Activated T-cell treated with anti-CD3 and anti-CD28 coated beads for 4 hours (primary cell): ENCODE data around the gene LRRN1.

Experiments
- DNase-seq: peaks from one replicate; pipeline ENCODE4 v3.0.0-alpha.2; 2020

The LRRN1 gene

DNA sequence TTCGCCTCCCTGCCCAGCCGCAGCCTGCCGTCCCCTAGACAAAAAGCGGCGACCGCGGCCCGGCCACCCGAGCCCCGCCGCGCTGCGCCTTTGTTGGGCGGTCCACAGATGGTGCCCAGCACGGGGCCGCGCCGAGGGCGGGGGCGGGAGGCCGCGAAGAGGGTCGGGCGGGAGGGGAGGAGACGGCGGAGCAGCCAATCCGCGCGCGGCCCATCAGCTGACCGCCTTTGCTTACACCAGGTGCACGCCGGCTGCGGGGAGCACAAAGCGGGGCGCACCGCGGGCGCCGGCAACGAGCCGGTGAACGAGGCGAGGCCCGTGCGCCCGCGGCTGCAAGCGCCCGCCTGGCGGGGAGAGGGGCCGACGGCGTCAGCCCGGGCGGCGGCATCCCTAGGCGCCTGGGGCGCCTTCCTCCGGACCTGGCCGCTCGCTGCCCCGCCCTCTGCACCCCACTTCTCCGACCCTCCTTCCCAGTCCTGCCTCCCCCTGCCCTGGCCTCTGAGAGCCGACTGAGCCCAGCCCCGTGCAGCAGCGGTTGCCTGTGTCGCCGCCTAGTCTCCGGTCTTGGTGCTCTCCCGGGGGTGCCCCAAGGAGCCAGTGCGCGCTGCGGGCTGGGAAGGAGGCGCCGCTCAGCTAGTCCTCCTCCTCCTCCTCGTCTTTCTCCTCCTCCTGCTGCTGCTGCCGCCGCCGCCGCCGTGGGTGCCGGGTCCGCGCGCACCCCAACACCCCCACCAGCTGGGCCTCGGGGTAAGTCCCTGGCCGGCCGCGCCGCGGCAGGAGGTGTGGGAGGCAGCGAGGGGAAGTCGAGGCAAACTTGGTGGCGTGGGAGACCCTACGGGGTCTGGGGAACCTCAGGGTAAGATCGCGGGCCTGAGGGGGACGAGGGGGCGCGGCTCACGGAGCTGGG, at the start of gene LRRN1:
TSS of gene LRRN1 (plus strand) at position 259 of the 907 bp plus-strand sequence. CDS start 45,211 bp downstream, outside the sequence.
- no peak for DNase-seq

DNA sequence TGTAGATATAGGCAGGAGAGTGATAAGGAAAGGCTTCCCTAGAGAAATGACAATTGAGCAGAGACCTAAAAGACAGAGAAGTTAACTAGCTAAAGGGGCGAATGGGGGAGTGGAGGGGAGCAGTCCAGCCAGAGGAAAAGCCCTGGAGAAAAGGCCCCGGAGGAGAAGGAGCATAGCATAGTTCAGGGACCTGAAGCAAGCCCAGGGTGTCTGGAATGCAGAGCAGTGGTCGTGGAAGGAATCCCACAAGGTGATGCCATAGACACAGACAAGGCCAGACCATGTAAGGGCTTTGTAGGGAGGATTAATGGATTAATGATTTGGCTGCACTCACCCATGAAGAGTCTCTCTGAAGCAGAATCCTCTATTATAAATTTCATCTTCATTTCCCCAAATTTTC, 45.8 kb upstream of the LRRN1 start:
- DNase-seq: no peak

DNA sequence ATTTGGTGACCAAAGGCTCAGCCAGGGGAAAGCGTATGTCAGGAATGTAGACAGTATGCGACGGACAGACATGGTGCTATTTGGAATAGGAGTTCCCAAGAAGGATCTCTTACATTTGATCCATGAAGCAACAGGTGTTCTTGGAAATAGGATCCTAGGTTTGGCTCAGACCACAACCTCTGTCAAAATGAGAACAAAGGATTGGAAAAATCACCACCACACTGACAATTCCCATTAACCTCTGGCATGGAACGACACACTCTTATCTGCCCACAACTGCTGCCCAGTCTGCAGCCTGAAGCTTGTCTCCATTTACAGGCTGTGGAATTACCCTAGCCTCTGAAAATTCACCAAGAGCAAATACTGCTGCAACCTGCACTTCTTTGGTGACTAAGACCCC, 33.6 kb upstream of the LRRN1 start:
- no peak for DNase-seq

DNA sequence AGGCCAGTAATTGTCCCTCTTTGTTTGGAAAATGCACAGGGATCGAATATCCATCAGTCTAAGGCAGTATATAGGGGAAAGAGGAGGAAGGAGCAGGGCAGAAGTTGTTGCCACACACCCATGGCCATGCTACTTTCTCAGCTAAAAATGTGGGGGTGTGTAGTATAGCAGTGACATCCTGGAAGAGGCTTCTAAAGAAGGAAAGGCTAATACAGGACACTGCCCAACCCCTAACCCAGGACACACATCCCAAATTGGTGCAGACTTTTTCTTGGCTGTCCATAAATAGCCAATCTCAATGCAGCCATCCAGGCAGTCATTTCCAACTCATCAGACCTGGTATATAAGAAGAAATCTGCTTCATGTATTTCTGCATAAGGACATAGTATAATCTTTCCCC, 33.1 kb upstream of the LRRN1 start:
- no peak for DNase-seq

DNA sequence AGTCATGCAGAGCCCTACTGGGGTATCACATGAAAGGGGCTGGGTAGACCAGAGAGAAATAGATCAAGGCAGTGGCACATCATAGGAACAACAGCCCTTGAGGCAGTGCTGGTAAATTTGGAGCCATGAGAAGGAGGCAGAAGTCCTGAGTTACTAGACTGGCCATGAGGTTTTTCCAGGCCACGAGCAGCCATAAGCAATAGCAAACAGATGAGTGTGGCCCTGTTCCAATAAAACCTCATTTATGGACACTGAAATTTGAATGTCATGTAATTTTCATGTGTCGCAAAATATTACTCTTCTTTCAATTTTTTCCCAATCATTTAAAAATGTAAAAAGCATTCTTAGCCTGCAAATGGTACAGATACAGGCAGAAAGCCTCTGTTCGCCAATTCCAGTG, 28.1 kb upstream of the LRRN1 start:
- no peak for DNase-seq

DNA sequence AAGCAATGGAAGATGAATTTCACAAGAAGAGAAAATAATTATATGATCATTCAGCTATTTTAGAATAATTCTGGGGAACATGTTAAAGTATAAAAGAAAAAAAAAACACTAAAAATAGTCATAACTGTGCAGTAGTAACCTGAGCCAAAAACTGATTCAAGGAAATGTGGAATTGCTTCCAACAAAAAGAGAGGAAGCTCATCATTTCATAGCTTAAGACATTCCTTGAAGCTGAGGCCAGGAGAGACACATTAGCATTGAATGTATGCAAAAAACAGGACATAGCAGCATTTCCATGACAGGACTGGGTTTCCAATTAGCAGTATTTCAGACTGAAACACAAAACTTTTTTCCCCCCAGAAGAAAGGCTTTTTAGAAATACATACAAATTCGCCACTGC, 27.7 kb upstream of the LRRN1 start:
- no peak for DNase-seq

DNA sequence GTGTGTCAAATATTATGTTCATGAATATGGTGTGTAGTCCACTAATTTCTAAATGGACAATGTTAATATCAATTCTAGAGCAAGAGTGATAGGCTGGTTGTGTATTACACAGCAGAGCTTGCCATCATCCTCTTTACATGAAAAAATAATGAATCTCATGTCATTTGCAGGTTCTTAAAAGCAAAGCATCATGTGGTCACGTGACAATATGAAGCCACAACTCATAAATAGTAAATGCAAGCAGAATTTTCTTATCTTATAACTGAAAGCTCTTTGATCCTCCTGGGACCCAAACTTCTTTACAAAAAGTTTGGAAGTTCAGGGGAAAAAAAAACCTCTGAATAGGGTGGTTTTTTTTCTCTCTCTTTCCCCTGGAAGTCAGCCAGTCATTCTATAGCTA, 26.9 kb upstream of the LRRN1 start:
- no peak for DNase-seq

DNA sequence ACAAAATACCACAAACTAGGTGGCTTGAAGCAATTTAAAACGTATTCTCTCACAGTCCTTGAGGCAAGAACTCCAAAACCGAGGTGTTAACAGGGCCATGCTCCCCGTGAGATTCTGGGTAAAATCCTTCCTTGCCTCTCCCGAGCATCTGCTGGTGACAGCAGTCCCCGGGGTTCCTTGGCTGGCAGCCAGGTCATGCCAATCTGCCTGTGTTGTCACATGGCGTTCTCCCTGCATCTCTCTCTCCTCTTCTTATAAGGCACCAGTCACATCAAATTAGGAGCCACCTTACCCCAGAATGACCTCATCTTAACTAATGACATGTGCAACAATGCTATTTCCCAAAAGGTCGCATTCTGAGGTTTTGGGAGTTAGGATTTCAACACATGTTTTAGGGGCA, 26.3 kb upstream of the LRRN1 start:
- no peak for DNase-seq

DNA sequence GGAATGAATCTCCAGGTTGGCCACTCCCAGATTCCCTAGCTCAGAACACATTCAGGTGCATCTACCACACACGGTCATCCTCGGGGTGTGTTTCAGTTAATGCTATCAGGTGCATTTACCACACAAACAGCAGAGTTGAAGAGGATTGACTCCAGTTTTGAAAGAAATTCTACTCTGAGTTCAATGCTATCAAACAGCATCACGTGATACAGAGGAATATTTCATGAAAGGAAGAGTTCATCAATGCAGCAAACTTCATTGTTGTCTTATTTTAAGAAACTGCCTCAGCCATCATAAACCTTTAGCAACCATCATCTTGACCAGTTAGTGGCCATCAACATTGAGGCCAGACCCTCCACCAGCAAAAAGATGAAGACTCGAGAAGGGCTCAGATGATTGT, 22.6 kb upstream of the LRRN1 start:
- no peak for DNase-seq

DNA sequence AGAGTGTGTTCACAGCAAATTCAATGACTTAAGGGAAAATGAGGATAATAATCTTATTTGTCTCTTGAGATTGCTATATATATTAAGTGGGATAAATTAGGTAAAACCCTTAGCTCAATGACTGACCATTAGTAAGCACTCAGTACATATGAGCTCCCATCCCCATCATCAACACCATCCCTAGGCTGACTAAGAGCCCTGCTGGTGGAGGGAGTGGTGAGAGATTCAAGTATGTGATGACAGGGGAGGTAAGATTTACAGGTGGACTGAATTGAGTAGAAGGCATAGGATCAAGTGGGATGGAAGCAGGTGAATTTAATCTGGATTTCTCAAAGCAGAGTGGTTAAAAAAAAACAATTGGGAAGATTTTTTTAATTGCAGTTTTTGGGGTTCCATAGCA, 21.0 kb upstream of the LRRN1 start:
- no peak for DNase-seq

DNA sequence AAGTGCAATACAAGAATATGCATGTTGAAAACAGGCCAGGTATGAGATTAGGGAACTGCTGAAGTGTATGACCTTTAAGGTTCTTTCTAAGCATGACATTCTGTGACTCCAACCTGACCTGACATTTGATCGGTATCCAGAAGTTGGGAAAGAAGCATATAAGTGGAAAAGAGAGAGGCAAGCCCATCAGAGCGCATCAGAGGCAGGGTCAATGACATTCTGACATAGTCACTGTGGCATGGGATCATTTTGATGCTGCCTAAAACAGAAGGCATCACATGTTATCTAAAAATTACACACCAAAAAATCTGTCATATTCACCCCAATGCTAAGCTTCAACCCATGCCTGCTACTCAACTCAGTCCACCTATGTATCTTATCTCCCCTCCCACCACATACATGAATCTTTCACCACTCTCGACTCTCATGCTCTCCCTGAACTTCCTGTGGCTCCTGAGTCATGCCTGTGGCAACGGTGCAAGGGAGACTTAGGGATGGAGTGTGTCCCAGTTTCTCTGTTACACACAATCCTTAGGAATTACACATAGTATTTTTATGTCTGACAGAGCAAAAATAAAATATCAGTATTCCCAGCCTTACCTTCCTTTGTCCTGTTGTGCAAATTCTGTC, 20.5 kb upstream of the LRRN1 start:
- DNase-seq: no peak

DNA sequence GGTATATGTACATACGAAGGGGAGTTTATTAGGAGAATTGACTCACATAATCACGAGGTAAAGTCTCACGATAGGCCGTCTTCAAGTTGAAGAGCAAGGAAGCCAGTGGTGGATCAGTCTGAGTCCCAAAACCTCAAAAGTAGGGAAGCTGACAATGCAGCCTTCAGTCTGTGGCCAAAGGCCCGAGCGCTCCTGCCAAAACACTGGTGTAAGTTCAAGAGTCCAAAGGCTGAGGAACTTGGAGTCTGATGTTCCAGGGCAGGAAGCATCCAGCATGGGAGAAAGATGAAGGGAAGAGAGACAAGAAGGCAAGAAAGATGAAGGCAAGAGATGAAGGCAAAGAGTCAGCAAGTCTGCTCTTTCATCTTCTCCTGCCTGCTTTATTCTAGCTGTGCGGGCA, 16.8 kb upstream of the LRRN1 start:
- DNase-seq: no peak

DNA sequence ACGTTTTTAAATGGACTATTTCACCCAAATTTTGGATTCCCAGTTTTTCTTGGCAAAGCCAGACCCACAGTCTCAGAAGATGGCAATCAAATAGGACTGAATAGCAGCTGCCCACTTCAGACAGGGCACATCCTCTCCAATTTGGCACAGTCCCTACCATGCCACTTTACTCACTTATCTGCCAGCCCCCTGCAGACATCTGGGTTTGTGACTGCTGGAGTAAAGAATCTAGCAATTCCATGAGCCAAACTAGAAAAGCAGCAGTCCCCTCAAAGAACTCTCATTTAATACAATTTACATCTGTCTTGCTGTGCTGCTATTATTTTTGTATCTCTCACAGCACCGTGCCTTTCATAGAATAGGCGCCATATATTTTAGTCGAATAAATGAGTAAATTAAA, 16.0 kb upstream of the LRRN1 start:
- DNase-seq: no peak

DNA sequence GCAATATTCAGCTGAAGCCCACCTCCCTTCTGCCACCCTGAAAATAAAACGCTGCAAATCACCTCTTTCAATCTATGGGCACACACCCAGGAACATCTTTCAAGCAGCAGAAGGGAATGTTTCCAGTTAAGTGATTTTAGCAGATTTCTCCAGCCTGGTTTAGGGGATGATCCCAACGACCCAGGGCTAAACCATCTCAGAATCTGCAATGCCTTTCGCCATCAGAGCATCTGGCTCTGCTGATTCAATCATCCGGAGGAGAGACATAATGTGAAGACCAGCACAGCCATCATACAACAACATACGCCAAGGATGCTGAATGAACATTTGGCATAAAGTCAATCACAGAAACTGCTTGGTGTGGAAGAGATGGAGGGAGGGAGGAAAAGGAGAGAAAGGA, 15.5 kb upstream of the LRRN1 start:
- DNase-seq: no peak

DNA sequence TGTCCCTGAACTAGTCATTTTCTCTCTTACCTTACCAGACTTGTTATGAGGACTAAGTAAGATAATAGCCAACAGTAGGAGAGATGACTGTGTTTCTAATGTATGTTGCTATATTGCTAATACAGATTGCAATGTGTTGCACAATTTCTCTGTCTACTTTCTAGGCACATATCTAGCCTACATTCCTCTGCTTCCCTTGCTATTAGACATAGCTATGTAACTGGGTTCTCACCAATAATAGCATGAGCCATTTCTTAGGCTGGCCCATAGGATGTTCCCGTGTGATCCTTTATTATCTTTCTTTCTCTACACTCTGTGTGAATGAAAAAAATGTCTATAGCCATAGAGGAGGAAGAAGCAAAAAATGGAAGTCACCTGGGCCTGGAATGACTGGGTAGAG, 6.8 kb upstream of the LRRN1 start:
- no peak for DNase-seq

DNA sequence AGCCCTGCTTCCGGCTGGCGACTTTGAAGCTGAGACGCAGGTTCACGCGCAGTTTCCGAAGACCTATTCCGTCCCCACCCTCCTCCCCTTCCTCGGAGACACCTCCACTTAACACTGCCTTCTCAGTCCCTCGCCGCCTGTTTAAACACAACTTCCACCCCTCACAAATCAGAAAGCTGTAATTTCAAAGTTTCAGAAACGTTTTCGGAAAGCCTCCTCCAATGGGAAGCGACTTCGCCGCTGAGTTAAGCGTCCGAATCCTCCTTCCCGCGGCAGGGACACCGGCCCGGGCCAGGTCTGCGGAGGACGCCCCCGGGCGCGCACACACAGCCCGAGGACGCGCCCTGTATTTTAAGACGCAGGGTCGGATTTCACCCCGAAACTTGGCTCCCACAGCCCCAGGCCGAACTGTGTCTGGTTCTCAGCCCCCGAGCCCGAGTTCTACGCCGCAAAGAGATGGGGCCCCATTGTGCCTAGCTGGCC, 559 bp upstream of the LRRN1 start:
- no peak for DNase-seq

DNA sequence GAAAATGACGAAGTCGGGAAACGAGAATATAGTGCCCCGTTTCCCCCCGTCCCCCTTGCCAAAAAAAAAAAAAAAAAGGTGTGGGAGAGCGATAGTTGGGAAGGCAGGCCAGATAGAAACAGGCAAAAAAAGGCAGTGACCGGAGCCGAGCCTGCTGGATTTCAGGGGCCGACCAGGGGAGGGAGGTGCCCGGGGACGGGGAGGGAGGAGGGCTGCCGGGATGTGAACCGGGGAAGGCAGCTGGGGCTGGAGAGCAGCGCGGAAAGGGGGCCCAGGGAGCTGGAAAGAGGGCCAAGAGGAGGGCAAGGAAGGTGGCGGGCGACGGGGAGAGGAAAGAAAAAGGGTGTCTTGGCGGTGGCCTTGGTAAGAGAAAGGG, 837 bp downstream of the LRRN1 start:
- DNase-seq: no peak

DNA sequence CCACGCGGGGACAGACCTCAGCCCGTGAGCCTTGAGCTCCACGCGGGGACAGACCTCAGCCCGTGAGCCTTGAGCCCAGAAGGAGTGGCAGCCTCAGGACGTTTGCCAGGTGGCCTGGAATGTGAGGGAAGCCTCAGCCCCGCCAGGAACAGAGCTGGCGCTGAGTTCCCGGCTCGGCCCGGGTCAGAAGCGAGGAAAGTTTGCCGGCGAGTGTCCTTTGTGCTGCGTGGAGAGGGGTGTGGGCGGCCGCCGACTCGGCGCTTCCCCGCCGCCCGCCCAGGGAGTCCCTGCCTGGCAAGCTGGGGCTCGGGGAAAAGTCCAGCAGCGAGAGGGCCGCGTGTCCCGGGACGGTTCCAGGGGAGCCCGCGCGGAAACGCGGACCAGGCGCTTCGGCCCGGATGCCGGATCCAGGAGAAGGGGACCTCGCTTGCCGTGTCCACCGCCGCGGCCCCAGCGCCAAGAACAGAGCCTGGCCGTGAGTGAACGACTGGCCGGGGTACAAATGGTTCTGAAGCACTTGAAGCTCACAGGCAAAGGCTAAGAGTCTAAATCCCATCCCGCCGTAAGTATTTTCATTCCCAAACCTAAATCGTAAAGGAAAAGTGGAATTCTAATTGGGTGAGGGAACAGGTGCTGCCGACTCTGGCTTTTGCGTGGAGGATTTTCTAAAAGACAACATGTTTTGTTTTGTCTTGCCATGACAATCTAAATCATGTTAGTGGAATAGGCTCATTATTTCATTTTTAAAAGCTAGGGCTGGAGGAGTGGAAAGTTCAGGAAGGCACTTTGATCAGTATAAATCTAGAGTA, 1.7 kb downstream of the LRRN1 start:
- DNase-seq: no peak

DNA sequence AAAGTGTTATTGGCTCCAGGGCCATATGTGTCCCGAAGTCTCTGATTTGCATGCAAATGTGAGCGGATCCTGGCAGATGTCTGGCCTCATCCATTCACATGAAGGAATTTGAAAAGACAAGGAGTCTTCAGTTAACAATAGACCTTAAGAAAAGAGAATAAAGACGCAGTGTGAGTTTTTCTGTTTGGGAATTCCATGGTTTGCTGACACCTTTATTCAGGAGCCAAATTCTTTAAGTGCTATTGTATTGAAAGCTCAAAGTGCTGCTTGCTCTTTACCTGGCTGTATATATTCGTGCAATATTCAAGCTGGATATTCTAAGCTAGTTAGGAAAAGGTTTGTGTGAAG, 2.2 kb downstream of the LRRN1 start:
- no peak for DNase-seq

DNA sequence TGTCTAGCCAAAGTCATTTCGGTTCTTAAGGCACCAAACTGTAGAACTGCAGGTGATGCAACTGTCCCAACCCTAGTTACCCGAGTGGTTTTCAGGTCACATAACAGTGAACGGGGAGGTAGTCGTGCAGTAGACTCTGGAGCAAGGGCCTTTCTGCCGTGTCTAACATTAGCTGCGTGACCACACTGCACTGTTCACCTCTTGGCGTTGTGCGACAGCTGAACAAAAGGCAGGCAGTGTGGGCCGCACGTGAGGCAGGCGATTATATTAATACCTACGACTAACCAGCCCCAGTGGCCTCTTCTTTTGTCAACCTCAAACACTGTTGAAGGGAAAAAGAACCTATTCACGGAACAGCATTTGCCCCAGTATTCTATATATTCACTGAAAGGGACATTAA, 2.8 kb downstream of the LRRN1 start:
- DNase-seq: no peak

DNA sequence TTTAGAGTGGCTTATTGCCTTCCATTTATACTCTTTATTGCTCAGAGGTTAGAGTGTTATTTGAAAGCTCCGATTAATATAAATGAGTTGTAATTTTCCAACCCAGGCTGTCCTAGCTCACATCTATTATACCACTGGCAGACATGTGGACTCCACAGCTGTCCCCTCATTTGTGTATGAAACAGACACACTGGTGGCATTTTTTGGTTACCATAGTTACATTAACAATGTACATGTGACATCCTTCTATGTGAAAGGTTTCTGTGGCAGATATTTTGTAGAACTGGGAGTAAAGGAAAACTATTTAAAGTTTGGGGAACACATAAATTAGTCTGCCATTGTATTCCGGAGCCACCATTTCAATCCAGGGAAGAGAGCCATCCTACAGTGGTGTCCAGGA, 5.3 kb downstream of the LRRN1 start:
- no peak for DNase-seq

DNA sequence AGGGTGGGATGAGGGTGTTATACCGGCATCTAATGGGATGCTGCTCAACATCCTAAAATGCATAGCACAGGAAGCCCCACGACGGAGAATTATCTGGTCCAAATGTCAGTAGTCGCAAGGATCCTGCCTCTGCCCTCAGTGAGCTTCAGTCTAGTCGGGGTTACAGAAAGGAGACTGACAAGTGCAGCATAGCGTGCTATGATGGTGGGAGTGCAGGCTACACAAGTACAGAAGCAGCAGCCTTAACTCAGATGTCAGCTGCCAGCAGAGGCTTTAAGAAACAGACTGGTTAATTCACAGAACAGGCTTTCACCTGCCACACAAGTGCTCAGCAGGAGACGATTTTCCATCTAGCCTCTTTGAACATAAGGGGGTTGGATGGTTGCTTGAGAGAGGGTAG, 6.9 kb downstream of the LRRN1 start:
- no peak for DNase-seq

DNA sequence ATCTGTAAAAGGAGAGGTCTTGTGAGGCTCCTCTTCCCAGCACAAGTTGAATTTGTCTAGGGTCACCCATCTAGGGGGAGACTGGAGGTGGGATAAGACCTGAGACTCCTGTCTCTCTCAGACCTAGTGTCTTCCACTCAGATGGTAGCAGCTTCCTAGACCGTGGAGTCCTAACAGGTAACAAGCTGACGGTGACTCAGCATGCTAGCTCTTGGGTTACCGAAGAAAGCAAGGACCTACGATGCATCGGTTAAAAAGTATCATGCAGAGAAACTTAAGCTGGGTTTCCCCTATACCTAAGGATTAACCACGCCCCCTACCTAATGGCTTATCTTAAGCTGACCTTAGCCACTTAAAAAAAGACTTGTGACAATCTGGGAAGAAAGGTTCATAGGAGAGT, 7.6 kb downstream of the LRRN1 start:
- DNase-seq: no peak

DNA sequence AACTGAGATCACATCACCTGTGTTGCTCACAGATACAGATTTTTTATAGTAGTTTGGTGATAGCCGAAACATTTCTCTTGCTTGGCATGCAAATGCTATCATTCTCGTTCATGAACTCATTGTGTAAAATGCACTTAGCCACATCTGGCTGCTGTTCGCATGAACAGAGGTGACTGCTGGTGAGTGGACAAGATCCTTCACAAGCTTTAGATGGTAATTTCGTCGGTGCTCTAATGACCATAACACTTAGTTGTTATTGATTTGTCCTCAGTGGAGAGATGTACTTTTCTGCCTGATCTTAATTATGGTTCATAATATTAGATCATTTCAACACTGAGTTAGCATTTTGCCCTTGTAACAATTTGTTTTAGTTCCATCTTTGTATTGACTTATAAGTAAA, 13.8 kb downstream of the LRRN1 start:
- DNase-seq: no peak
